Epithelial cell of esophagus (primary cell): ENCODE measurements around the gene RAI1.

ENCODE experiments used
- DNase-seq: peaks from one replicate; pipeline ENCODE4 v3.0.0; 2010; ENCODE audit warnings: low read depth
- H3K4me3 ChIP-seq: 2 replicates; pipeline ENCODE4 v1.5.1; 2011; ENCODE audit warnings: mild to moderate bottlenecking, low read length, control low read depth
- TF ChIP-seq, protein P1 (sequence below): IDR thresholded peaks from 2 replicates; pipeline ENCODE4 v1.5.1; 2011; ENCODE audit warnings: low read depth, mild to moderate bottlenecking, low read length, control low read depth, inconsistent platforms; ENCODE audit not compliant: insufficient read depth; ENCODE audit errors: missing control alignments

The RAI1 gene

DNA sequence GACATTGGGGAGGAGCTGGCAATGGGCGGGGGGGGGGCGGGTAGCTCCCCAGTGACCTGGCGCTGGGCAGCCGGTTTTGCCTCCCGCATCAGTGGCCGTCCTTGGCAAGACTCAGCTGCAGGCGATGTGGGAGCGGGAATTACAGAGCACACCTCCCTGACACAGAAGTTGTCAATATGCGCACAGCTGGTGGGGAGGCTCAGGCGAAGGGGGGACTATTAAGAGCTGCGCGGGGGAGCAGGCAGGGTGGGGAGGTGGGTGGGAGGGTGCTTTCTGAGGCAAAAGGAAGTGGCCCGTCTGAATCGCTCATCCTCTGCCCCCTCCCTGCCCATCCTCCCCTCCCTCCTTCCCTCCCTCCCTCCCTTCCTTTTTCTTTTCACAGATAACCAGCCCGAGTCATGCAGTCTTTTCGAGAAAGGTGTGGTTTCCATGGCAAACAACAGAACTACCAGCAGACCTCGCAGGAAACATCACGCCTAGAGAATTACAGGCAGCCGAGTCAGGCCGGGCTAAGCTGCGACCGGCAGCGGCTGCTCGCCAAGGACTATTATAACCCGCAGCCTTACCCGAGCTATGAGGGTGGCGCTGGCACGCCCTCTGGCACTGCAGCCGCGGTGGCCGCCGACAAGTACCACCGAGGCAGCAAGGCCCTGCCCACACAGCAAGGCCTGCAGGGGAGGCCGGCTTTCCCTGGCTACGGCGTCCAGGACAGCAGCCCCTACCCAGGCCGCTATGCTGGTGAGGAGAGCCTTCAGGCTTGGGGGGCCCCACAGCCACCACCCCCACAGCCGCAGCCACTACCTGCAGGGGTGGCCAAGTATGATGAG, 111.5 kb downstream of the RAI1 start:
- H3K4me3 ChIP-seq = no peak overlapping the region
- DNase-seq = no peak
- TF ChIP-seq, protein P1, sequence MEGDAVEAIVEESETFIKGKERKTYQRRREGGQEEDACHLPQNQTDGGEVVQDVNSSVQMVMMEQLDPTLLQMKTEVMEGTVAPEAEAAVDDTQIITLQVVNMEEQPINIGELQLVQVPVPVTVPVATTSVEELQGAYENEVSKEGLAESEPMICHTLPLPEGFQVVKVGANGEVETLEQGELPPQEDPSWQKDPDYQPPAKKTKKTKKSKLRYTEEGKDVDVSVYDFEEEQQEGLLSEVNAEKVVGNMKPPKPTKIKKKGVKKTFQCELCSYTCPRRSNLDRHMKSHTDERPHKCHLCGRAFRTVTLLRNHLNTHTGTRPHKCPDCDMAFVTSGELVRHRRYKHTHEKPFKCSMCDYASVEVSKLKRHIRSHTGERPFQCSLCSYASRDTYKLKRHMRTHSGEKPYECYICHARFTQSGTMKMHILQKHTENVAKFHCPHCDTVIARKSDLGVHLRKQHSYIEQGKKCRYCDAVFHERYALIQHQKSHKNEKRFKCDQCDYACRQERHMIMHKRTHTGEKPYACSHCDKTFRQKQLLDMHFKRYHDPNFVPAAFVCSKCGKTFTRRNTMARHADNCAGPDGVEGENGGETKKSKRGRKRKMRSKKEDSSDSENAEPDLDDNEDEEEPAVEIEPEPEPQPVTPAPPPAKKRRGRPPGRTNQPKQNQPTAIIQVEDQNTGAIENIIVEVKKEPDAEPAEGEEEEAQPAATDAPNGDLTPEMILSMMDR = no peak

DNA sequence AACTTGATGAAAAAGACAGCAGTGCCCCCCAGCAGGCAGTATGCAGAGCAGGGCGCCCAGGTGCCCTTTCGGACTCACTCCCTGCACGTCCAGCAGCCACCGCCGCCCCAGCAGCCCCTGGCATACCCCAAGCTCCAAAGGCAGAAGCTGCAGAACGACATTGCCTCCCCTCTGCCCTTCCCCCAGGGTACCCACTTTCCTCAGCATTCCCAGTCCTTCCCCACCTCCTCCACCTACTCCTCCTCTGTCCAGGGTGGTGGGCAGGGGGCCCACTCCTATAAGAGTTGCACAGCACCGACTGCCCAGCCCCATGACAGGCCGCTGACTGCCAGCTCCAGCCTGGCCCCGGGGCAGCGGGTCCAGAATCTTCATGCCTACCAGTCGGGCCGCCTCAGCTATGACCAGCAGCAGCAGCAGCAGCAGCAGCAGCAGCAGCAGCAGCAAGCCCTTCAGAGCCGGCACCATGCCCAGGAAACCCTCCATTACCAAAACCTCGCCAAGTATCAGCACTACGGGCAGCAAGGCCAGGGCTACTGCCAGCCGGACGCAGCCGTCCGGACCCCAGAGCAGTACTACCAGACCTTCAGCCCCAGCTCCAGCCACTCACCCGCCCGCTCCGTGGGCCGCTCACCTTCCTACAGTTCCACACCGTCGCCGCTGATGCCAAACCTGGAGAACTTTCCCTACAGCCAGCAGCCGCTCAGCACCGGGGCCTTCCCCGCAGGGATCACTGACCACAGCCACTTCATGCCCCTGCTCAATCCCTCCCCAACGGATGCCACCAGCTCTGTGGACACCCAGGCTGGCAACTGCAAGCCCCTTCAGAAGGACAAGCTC, 112.3 kb downstream of the RAI1 start:
- TF ChIP-seq, protein P1 = no peak
- no peak for DNase-seq
- H3K4me3 ChIP-seq = no peak overlapping the region

DNA sequence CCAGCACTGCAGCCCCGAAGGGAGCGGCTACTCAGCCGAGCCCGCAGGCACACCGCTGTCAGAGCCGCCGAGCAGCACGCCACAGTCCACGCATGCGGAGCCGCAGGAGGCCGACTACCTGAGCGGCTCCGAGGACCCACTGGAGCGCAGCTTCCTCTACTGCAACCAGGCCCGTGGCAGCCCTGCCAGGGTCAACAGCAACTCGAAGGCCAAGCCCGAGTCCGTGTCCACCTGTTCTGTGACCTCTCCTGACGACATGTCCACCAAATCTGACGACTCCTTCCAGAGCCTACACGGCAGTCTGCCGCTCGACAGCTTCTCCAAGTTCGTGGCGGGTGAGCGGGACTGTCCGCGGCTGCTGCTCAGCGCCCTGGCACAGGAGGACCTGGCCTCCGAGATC, 113.1 kb downstream of the RAI1 start:
- H3K4me3 ChIP-seq = no peak overlapping the region
- TF ChIP-seq, protein P1 = no peak
- no peak for DNase-seq

DNA sequence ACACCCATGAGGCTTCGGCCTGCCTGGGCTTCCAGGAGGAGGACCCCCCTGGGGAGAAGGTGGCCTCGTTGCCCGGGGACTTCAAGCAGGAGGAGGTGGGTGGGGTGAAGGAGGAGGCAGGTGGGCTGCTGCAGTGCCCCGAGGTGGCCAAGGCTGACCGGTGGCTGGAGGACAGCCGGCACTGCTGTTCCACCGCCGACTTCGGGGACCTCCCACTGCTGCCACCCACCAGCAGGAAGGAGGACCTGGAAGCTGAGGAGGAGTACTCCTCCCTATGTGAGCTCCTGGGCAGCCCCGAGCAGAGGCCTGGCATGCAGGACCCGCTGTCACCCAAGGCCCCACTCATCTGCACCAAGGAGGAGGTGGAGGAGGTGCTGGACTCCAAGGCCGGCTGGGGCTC, 114.0 kb downstream of the RAI1 start:
- no peak for DNase-seq
- TF ChIP-seq, protein P1 = no peak
- H3K4me3 ChIP-seq = no peak overlapping the region

DNA sequence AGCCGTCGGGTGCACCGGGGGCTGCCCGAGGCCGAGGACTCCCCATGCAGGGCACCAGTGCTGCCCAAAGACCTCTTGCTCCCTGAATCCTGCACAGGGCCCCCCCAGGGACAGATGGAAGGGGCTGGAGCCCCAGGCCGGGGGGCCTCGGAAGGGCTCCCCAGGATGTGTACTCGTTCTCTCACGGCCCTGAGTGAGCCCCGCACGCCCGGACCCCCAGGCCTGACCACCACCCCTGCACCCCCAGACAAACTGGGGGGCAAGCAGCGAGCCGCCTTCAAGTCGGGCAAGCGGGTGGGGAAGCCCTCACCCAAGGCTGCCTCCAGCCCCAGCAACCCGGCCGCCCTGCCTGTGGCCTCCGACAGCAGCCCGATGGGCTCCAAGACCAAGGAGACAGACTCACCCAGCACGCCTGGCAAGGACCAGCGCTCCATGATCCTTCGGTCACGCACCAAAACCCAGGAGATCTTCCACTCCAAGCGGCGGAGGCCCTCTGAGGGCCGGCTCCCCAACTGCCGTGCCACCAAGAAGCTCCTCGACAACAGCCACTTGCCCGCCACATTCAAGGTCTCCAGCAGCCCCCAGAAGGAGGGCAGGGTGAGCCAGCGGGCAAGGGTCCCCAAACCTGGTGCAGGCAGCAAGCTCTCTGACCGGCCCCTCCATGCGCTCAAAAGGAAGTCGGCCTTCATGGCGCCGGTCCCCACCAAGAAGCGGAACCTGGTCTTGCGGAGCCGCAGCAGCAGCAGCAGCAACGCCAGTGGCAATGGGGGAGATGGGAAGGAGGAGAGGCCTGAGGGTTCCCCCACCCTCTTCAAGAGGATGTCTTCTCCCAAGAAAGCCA, 114.9 kb downstream of the RAI1 start:
- TF ChIP-seq, protein P1 = no peak
- DNase-seq = no peak
- no peak overlapping the region for H3K4me3 ChIP-seq

DNA sequence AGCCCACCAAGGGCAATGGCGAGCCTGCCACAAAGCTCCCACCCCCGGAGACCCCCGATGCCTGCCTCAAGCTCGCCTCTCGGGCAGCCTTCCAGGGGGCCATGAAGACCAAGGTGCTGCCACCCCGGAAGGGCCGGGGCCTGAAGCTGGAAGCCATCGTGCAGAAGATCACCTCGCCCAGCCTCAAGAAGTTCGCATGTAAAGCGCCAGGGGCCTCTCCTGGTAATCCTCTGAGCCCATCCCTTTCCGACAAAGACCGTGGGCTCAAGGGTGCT, 115.5 kb downstream of the RAI1 start:
- H3K4me3 ChIP-seq = no peak overlapping the region
- no peak for DNase-seq
- TF ChIP-seq, protein P1 = no peak
